Hypothalamus (tissue), 51 donors: ENCODE results near the gene ADAMTS2.
A peak's percentile ranks its signal among the peaks of the same experiment; 100 is the strongest.

Source experiments
- DNase-seq, 51 donors: peaks; one replicate each; lab custom pipeline; 2025; lab: John Stamatoyannopoulos, UW

Gene ADAMTS2

GRCh38 chr5:179270581-179271427, 74.5 kb downstream of the ADAMTS2 start:
- no peak for DNase-seq

- no peak for DNase-seq
Observed at GRCh38 chr5:179269781-179270543, 75.3 kb downstream of the ADAMTS2 start.

GRCh38 chr5:179268966-179269693, 76.1 kb downstream of the ADAMTS2 start:
- no peak for DNase-seq

GRCh38 chr5:179268399-179268952, 76.8 kb downstream of the ADAMTS2 start:
- DNase-seq, result no peak

- DNase-seq, result no peak
Observed at GRCh38 chr5:179267671-179268083, 77.6 kb downstream of the ADAMTS2 start.

GRCh38 chr5:179267071-179267670, 78.1 kb downstream of the ADAMTS2 start:
- no peak for DNase-seq

GRCh38 chr5:179266291-179267070, 78.8 kb downstream of the ADAMTS2 start:
- DNase-seq, result no peak

- DNase-seq, result peak in 26 of 51 donors; percentile 9 to 79 (median 40)
Observed at GRCh38 chr5:179265514-179266290, 79.6 kb downstream of the ADAMTS2 start.

- no peak for DNase-seq
Observed at GRCh38 chr5:179264783-179265513, 80.3 kb downstream of the ADAMTS2 start.

GRCh38 chr5:179264053-179264782, 81.0 kb downstream of the ADAMTS2 start:
- DNase-seq, result no peak

GRCh38 chr5:179263391-179264052, 81.7 kb downstream of the ADAMTS2 start:
- DNase-seq, result no peak

GRCh38 chr5:179262126-179262920, 82.9 kb downstream of the ADAMTS2 start:
- no peak for DNase-seq

GRCh38 chr5:179261301-179262125, 83.7 kb downstream of the ADAMTS2 start:
- DNase-seq, result peak in 13 of 51 donors; percentile 12 to 39 (median 26)

GRCh38 chr5:179260324-179261070, 84.8 kb downstream of the ADAMTS2 start:
- DNase-seq, result no peak
